Stimulated activated CD8-positive, alpha-beta memory T cell treated with anti-CD3 and anti-CD28 coated beads, Interleukin-4, amount 100 ng/mL, for 48 hours (primary cell): ENCODE measurements around the gene RPAP3.
"Not testable (repeated sequence)": the region's sequence is repeated elsewhere in the genome, so short reads cannot be mapped to it uniquely, and the experiment has no call there.

ENCODE experiments used
- DNase-seq: peaks from one replicate; pipeline ENCODE4 v3.0.0-alpha.2; 2020

The RPAP3 gene

DNA sequence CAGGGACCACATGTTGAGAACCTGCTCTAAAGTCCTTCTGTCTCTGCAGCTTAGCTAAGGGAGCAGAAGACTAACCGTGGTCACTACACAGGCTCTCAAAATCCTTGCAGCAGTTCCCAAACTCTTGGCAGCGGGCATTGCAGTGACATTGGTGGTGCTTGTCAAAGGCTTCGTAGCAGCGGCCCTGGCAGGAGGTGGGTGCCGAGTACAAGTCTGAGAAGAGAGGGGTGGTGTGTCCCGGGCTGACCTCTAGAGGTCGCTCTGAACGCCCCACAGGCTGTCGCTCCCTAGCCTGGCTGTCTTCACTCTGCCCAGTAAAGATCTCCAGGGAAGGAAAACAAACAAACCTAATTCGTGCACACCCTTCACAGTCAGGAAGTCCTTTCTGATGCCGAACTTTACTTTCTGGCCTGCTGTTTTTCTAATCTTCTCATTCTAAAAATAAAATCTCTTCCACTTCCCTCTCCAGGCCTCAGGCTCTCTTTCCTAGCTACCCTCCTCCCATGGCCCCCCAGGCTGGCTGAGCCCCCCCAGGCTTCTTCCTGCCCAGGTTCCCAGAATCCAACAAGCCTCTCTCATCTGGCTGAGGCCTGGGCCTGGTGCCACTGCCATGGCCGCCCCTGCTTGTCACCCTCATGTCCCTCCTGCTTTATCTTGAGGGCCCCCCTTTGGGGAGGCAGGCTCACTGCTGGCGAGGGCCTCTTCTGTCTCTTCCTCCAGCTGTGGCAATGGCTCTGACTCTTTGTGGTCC is 11.8 kb upstream of the RPAP3 start:
- peak; percentile 65 for DNase-seq

DNA sequence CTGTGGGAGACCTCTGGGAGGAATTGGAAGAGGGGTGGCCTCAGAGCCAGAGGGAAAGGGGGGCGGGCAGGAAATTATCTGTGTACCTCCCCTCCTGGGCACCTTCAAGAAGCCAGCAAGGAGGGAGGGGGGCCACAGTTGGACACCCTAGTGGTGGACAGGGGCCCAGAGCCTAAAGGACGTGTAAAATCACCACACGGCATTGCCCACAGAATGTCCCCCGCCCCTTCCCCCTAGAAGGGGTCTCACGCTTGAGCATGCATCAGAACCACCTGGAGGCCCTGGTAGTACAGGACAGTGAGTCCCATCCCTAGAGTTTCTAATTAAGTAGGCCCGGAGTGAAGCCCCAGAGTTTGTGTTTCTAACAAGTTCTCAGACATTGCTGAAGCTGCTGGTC is 11.2 kb upstream of the RPAP3 start:
- no peak for DNase-seq

DNA sequence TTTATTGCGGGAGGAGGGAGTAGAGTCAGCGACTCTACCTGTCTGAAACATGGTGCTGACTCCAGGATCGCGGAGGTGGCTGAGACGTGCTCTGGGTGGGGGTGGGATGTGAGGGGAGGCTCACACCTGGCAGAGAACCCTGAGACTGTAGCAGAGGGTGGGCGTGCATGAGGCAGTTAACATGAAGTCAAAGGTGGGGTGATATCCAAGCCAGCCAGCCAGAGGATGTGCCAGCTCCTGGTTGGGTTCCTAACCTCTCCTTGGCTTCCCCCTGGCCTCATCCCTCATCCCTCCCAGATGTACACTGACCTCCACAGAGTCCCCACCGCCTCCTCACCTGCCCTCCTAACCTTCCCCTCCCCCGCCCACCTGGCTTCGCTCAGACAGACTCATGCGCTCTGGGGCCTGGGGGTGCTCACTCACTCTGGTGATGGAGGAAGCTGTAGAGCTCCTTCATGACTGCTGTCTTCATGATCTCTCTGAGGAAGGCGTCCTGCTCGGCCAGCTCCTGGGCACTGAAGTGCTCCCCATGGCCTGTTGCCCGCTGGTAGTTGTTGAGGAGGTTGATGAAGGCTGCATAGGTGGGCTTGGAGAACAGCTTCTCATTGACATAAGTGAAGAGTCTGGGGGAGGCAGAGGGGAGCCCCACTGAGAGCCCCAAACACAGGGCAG is 10.2 kb upstream of the RPAP3 start:
- DNase-seq = peak; percentile 22

DNA sequence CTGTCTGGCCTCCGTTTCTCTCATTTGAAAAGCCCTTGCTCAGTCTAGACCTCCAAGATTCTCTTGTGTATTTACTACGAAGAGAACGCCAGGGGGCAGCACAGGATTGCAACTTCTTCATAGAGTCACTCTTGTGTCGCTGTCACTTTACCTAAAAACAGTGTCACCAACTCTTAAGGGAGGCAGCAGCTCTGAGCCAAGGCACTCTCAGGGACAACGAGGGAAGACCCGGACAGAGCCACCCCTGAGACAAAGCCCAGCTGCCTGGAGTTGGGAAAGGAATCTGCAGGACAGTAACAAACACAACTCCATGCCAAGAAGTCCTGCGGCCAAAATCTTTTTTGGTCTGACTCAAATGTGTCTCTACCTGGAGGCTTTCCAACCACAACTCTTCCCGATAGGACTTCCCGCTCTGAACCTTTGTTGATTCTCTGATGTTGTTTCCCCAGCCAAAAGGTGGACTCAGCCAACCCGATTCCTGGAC is 9.6 kb upstream of the RPAP3 start:
- DNase-seq = peak; percentile 87

DNA sequence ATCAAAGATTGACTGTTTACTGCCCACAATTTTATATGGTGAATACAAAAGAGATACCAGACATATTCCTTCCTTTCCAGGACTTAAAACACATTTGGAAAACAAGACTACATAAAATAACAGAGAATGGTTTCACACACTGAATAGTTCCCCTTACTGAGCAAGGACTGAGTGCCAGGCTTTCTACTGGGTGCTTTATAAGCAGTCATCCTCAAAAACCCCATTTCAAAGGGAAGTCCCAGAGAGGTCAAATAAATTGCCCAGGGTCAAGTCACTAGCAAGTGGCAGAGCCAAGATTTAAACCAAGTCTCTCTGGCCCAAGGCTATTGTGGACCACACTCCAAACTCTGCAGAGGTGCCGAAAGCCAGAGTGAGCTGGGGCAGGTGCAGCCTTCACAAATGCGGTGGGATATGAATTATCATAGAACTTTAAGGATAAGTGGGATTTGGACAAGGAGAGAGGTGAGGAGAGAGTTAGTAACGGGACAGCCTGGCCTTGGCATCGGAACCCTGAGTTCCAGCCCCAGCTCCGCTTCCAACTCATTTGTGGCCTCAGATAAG is 9.1 kb upstream of the RPAP3 start:
- peak; percentile 12 for DNase-seq

DNA sequence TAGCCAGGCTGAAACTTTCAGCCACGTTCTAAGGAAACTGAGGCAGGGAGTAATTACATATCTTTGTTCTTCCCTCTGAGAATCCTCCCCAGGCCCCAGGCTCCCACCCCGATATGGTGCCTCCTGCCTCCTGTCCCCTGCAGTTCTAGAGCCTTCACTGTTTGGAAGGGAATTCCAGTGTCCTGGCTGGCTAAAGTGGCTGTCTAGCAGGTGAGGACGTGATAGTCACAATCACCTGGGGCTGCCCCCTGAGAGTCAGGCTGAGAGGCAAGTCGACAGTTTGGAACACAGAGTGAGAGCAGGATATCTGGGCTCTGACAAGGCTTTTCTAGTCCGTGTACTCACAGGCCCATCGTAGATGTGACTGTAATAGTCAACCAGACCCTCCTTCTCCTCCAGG is 6.3 kb upstream of the RPAP3 start:
- no peak for DNase-seq

DNA sequence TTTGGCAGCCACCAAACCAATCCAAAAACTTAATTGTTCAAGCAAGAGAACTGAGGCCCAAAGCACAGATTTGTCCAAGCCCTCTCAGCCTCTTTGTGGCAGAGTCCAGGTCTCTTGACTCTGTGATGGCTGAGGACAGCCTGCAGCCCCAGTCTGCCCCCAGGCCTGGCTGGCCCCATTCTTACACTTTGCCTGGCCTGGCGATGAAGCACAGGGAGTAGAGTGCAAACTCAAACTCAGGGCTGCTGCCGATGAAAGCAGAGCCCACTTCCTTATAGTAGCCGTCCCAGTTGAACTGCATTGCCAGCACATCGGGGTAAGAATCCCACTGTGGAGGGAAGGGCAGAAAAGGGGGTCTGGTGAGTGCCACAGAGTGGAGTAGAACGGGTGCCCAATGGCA is 5.6 kb upstream of the RPAP3 start:
- no peak for DNase-seq

DNA sequence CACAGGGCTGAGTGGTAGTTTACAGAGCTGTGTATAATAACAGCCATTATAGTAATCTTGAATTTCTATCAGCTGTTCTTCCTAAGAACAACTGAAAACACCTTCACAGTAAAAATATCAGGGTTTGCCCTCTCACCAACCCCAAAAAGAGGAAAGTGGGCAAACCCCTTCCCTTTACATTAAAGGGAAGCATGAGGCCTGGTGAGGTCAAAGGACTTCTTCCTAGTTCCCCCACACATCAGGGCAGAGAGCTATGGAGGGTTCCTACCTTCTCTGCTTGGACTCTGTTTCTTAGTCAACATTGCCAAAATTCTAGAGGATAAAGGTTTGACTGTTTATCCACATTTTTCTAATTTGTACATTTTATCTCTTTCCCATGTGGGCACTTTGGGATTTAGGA is 4.4 kb upstream of the RPAP3 start:
- no peak for DNase-seq

DNA sequence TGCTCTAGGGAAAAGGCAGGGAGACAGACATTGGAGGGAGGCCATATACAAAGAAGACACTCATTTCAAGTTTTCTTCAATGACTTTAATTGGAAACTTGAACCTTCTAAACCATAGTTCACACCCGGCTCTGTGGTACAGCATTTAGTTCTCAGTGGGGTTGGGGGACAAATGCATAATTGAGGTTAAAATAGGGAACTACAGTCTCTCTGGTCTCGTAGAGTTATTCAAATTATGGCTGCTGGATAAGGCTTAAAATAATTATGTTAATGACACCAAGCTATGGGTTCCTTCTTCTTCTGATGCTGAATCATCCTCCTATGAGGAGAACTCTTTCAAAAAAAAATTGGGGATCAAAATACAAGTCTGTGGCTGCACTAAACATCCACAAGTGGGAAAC is 3.8 kb upstream of the RPAP3 start:
- no peak for DNase-seq

DNA sequence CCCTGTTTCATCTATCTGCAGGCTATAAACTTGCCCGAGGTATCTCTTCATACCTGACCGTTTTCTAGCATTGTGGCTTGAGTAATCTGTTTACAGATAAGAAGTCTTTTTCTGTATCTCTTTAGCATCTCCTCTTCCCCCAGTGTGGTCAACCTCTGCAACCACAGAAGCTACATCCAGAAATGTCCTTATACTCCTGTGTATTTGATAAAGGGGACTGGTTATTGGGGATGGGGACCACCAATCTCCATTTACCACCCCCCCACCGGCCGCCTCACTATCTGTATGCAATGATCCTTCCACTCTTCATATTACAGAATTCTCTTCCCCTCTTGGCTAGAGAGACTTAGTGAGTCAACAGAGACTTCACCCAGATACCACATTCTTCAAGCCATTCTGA is 3.4 kb upstream of the RPAP3 start:
- no peak for DNase-seq

DNA sequence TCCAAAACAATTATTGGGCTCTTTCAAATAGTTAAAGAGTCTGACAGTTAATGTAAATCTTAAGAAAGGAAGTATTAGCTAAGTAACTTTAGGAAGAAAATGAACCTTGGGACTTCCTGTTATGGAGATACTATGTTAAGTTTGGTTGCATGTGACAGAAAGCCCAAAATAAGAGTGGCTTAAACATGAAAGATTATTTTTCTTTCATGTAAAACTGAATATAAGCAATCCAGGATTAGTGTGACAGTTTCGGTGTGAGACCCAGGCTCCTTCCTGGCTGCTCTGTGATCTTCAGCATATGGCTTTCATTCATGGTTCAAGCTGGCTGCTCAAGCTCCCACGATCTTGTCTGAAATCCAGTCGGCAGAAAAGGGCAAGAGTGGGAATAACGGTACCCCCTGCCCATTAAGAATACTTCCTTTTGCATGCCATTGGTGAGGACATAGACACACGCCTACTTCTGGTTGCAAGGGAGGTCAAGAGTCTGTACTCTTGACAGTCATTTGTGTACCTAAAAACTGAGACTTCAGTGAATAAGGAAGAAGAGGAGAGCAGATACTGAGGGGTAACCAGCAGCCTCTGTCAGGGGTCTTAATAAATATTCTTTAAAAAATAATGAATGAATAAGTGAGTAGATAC is 2.2 kb upstream of the RPAP3 start:
- DNase-seq = no peak

DNA sequence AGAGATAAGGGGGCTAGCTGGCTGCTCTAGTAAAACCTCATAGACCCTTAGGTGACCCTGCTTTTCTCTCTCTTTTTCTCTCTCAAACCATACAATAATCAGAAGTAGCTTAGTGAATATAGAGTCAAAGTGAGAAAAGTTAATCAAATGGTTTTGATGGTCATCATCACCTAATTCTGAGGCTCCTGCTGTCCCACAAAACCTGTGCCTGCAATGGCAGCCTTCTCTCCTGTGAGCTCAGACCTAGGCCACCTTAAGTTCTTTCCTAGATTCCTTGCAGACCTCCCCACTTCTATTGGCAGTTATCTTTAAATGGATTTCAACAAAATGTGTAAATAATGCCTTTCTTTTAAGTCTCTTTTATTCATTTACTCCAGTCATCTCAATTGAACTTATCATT is 1.5 kb upstream of the RPAP3 start:
- no peak for DNase-seq

DNA sequence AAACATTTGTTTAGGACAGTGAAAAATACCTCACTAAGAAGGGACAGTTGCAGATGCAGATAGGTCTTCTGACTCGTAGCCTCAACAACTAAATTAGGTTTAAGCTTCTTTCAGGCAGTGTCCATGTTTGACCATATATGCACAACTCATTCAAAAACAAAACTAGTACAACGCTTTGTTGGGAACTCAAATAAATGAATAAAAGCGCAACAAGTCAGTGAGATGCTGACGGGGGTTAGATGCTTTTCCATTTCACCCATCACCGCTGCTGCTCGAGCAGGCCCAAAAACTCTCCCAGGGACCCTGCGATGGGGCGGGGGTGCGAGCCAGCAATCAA is 633 bp downstream of the RPAP3 start:
- DNase-seq = no peak

DNA sequence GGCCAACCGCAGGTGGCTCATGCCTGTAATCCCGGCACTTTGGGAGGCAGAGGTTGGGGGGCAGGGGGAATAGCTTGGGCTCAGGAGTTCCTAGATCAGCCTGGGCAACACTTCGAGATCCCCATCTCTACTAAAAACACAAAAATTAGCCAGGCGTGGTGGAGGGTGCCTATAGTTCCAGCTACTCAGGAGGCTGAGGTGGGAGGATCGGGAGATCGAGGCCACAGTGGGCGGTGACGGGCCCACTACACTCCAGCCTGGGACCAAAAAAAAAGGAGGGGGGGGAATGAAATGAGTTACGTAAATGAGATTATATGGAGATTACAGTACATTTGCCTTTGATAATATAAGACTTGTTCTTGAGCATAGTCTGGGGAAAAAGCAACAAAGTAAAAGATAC is 1.1 kb downstream of the RPAP3 start:
- no peak for DNase-seq

DNA sequence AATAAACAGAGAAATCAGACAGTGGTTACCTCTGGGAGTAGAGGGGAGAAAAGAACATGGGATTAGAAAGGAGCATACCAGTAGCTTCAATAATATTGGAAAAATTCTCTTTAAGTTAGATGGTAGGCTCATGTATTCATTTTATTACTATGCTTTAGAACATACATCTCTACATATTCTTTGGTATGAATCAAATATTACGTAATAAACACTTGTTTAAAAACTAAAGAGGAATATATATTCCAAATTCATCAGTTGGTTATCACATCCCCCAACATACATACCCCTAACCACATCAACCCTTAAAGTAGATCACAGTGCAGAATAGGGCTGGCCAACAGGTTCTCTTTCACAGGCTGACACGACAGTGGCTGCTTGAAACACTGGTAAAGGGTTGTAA is 5.6 kb downstream of the RPAP3 start:
- no peak for DNase-seq

DNA sequence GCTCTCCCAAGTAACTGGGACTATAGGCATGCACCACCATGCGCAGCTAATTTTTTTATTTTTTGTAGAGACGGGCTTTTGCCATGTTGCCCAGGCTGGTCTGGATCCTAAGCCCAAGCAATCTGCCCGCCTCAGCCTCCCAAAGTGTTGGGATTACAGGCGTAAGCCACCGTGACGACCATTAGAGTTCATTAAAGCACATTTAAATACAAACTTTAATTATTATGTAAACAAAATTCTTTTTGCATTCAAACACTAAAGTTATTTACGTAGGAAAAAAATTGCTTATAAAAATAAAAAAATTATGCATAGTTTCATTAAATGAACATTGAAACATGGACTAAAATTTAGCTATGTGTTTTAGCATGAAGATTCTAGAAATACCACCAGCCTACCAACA is 7.2 kb downstream of the RPAP3 start:
- no peak for DNase-seq

DNA sequence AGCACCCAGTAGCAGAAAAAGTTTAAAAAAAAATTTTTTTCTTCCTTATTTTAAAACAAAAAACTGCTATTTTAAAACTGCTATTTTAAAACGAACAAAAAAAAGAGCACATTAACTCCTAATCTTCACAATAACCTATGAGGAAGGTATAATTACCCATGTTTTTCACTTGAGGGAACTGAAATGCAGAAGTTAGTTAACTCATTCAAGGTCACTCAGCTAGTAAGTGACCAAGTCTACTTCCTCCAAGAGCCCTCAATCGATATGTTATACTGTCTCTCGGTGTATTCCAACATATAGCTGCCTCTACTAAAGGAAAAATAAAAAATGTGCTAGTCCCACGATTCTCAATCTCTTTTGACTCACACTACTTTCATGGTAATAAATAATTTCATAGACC is 7.8 kb downstream of the RPAP3 start:
- no peak for DNase-seq

DNA sequence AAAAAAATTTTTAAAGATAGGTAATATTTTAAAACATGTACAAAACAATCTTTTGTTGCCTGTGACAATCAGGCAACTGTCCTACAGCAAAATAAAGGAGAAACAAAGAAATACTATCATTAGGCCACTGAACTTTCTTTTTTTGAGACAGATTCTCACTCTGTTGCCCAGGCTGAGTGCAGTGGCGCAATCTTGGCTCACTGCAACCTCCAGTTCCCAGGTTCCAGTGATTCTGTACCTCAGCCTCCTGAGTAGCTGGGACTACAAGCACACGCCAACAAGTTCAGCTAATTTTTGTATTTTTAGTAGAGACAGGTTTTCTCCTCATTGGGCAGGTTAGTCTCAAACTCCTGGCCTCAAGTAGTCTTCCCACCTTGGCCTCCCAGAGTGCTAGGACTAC is 16.6 kb downstream of the RPAP3 start:
- no peak for DNase-seq

DNA sequence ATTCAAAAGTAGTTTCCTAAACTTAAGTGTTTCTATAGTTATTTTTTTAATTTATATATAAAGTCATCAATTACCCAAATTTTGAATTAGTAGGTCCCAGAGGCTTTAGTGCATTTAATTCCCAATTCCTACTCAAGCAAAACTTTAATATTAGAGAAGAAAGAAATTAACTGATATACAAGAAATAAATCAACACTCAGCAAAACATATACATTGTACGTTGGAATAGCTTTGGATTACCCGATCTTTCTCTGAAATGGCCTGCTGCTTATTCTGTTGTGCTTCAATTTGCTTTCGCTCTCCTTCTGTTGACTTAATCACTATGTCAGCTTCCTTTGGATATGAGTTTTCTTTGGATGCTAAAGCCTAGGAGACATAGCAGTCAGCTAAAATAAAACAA is 18.2 kb downstream of the RPAP3 start:
- DNase-seq = no peak

DNA sequence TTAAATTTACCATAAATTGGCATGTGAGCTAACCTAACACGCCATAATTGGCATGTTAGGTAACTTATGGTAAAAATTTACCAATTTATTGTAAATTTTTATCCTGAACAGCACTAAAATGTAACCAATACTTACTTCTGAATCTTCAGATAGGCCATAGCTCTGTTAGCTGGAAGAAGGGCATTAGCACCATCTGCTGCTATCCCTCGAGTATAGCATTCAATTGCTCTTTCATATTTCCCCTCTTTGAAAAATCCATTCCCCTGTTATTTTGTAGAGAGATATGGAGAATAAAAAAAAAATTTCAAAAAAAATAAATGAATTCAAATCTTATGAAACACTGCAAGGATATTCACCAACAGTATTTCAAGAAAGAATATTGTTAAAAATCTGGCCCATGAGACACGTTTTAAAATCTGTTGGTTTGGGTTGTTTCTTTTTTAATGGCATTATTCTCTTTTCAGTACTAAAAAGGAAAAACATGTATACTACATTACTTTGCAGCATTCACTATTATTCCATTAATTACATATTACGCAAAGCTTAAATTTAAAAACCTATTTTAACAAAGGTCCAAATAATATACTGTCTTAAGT is 19.1 kb downstream of the RPAP3 start:
- no peak for DNase-seq

DNA sequence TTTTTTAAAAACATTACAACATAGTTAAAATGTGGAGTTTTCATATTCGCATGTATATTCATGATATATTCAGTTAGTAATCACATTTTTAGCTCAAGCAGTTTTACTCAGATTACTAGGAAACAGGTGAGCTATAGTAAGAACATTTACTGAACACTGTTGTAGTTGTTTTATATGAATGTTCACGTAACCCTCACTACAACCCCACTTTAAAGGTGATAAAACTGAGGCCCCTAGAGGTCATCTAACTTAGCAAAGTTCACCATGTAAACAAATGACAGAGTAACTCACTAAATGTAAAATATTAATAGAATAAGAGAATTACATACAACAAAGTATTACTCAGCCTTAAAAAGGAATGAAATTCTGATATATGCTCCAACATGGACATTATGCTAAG is 26.0 kb downstream of the RPAP3 start:
- DNase-seq = no peak

DNA sequence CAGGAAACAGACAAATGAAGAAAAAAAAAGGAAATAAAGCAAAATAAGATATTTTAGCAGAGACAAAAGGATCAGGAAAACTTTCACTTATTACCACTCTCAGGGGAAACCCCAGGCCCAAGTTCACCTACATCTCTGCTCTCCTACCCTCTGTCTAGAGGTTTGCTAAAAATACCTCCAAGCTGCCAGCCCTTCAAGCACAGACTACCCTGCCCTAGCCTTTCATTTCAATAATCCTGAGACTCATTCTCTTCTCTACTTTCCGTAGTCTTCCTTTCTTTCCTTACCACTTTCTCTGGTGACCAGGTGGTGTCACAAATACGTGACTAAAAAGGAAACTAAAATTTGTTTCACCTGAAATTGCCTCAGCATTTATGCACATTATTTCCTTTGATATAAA is 33.8 kb downstream of the RPAP3 start:
- no peak for DNase-seq

DNA sequence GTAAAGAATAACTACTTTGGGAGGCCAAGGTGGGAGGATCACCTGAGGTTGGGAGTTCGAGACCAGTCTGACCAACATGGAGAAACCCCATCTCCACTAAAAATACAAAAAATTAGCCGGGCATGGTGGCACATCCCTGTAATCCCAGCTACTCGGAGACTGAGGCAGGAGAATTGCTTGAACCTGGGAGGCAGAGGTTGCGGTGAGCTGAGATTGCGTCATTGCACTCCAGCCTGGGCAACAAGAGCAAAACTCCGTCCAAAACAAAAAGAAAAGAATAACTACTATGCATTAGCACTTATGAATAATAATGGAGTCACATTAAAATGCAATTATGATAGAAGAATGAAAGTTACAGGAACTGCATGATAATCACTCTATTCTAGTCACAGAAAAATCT is 37.9 kb downstream of the RPAP3 start:
- DNase-seq = not testable (repeated sequence)
